Measurements from ENCODE around the gene PLD1.

PLD1 gene

DNA sequence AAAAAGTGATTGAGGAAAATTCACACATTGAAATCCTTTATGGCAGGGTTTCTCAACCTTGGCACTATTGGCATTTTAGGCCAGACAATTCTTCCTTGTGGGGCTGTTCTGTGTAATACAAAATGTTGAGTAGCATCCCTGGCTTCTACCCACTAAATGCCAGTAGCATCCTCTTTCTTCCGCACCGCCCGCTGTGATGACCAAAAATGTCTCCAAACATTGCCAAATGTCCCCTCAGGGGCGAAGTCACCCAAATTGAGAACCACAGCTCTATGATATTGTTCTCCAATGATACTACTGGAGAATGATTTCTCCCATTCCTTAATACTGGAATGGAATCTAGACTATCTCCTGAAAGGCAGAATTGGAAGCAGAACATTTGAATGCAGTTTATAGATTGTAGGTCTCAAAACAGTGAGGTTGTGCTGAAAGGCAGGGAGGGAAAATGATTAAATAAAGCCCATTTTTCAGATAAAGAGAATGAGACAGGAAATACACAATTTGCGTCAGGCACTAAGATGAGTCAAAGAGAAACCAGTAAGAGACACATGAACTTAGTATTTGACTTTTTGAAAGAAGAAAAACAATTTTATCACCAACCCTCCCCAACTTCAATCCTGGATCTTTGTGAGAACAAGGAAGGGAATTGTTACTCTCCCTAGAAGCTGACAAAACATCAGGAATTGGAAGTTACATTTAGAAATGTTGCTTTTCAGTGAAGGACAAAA is 248.5 kb downstream of the PLD1 start:
- no peak for DNase-seq (ENCODE audit: low spot score)

DNA sequence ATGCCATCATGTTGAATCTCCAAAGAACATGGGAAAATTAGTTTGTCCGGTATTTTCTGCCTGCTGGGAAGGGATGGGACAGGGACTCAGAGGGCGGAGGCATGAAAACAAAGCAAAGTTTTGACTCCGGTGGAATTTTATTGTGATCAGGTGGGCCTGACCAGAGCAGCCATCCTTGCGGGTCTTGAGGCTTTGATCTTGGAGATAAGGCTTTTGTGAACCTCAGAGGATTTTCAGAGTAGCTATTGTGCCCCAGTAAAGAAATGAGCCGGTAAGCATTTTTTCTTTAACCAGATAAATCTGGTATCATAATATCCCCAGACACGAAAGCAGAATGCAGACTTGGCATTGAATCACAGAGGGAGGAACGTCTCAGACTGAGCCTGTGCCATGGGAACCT is 250.7 kb downstream of the PLD1 start:
- no peak for DNase-seq (ENCODE audit: low spot score)

DNA sequence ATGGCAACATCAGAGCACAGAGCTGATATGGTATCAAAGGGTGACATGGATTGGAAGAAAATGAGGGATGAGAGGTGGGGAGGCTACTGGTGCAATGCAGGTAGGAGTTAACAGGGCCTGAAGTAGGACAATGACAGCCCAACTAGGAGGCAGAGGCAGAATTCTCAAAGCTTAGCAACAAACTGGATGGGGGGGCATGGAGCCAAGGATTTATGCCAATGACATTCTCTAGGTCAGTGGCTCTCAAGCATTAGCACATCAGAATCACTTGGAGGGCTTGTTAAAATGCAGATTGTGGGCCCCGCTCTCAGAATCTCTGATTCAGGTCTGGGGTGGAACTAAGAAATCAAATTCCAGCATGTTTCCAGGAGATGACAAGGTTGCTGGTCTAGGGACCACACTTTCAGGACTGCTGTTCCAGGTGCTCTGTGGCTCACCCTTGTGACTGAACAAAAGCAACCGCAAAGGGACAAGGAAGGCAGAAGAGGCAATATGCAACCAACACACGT is 252.0 kb downstream of the PLD1 start:
- no peak for DNase-seq (ENCODE audit: low spot score)

DNA sequence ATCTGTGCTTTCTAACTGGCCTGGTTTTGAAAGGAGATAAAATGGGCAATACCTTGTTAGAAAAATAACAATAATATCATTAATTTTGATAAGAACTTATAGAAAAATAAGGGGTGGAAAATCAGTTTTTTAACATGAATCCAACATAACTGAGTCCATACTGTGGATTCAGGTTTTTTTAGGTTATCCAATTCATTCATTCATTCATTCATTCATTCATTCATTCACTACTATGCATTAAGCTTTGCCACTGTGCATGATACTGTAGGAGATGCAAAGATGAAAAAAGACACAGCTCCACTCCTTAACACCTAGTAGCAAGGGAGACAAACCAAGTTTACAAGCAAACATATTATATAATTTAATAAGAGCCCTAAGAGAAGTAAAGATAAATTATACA is 253.1 kb downstream of the PLD1 start:
- no peak for DNase-seq (ENCODE audit: low spot score)

DNA sequence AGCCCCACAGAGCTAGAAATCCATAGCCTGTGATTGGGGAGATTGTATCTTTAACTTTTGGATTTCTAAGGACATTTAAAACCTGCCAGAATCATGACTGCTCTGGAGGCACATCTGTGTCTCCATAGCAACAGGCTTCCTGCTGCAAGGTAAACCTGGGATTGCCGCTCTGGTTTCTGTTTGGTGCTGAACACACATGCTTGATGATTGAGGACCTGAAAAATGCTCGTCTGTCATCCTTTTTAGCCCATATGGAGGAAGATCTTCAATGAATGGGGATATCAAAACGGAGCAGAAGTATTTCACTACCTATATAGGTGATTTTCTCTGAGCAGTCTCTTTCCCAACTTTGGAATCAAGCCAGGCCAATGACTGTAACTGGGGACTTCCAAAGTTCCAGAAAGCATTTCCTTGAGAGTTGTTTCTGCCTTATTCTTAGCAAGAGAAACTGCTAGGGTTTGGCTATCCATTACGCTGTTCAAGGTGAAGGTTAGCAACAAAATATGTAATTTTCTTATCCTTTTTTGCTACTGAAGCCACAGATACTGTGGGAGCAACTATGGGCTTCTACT is 253.6 kb downstream of the PLD1 start:
- DNase-seq (ENCODE audit: low spot score), result no peak

DNA sequence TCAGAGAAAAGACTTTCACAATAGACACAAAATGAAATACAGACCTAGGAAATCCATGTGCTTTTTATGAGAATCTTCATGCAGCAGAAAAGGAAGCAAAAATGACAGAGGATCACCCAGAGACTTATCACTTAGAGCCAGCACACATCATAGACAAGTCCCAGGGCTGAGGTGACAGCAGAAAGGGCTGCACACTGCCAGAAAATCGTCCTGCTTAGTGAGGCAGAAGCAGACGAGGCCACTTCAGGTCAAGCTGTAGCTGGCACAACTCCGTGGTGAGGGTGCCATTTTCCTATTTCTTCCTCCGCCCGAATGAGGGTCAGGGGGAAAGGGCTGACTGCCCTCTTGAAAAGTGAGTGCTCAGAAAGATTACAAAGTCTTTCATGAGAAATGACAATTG is 254.1 kb downstream of the PLD1 start:
- no peak for DNase-seq (ENCODE audit: low spot score)

DNA sequence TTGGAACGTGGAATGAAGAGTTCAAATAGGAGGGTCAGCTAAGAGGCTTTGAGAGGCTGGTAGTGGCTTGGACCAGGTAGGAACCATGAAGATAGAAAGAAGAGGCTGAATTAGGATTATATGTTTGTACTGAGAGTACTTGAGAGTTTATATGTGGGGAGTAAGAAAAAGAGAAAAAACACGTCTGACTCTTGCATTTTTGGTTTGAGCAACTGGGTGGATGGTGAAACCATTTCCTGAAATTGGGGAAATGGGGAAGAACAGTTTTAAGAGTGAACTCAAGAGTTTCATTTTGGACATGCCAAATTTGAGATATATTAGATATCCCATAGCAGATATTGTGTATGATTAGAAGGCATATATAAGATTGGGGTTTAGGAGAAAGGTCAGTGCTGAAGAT is 257.2 kb downstream of the PLD1 start:
- DNase-seq (ENCODE audit: low spot score), result no peak

DNA sequence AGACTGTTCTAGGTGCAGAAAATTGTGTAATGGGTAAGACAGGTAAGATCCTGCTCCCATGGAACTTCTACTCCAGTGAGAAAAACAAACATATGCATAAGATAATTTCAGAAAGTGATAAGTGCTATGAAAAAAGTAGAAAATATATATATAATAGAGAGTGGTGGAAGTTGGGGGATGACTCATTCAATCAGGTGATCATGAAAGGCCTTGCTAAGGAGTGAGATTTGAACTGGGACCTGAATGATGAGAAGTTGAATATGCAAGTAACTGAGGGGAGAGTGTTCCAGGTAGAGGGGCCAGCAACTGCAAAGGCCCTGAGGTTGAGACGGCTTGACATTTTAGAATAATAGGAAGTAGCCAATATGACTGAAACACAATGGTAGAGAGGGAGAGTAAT is 257.8 kb downstream of the PLD1 start:
- no peak for DNase-seq (ENCODE audit: low spot score)

DNA sequence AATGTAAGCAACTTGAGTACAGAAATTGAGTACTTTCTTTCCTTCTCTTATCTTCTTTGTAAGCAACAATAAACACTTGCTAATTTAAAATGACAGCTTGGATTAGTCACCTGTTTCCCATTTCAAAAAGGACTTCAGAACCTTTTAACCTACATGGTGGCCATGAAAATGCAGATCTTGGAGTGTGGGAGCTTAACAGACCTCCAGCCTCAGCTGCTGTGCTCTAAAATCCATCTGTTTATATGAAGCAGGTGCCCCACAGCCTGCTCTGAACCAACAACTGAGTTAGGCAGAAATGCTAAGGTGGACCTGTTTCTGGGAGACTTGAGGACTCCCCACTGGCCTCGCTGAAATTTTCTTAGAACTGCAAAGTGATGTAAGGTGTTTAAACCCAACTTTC is 259.0 kb downstream of the PLD1 start:
- no peak for DNase-seq (ENCODE audit: low spot score)

All from SW480 (cell line).